ENCODE data around the gene ADARB2. TPM values are rescaled to one million over a fixed set of nuclear protein-coding genes. Genes with fewer than 3 reads are reported as not detected.

ADARB2 gene
- polyA plus RNA-seq, 3 donors, result not detected

GRCh38 chr10:1175956-1176565, 561.3 kb downstream of the ADARB2 start:
- Histone ChIP-seq H3K27me3 (ENCODE audit: control insufficient read depth in 2 of 2, insufficient read depth in 2 of 2, low read length in 2 of 2) (no peaks in the 10 kb centered on the region), H3K4me3 (replicated peaks in 1 of 3; ENCODE audit: low read depth in 2 of 3, low read length in 3 of 3) (no peak overlapping the region), H3K4me2 (replicated peaks; ENCODE audit: extremely low read depth, low read length, poor library complexity, severe bottlenecking) (no peak overlapping the region), H3K27ac (ENCODE audit: low read depth in 1 of 2, low read length in 2 of 2) (no peak overlapping the region), H3K4me1 (ENCODE audit: control insufficient read depth in 1 of 2, insufficient read depth in 2 of 2, low read length in 2 of 2) (no peaks in the 10 kb centered on the region), H3K9ac (ENCODE audit: insufficient read depth, low read length, poor library complexity, severe bottlenecking) (no peak overlapping the region), H3K9me3 (replicated peaks in 1 of 2; ENCODE audit: control insufficient read depth in 1 of 2, insufficient read depth in 1 of 2, low read length in 2 of 2) (no peaks in the 10 kb centered on the region), H3K36me3 (replicated peaks in 1 of 2; ENCODE audit: control insufficient read depth in 1 of 2, insufficient read depth in 2 of 2, low read length in 2 of 2) (no peaks in the 10 kb centered on the region), H3K79me2 (ENCODE audit: insufficient read depth, low read length) (no peaks in the 10 kb centered on the region), H2AFZ (ENCODE audit: insufficient read depth, low read depth, low read length, poor library complexity, severe bottlenecking) (no peak overlapping the region), H4K20me1 (ENCODE audit: insufficient read depth, low read length) (no peaks in the 10 kb centered on the region)
- no peaks in the 10 kb centered on the region for H3K4me1 Mint-ChIP-seq
- intact Hi-C loops (cut with micrococcal nuclease), result no loop called here
- peaks cover 3 to 7% (median 4%) of the 10 kb centered on the region in 3 donors for H3K27me3 Mint-ChIP-seq (ENCODE audit: low read depth in 3 of 3)
- no peaks in the 10 kb centered on the region for H3K9me3 Mint-ChIP-seq
- H3K4me3 Mint-ChIP-seq, result no peak overlapping the region
- DNase-seq, result no peak
- WGBS (ENCODE audit: insufficient coverage), result 91% methylated on average over 17 of the region's 23 CpGs
- no peak overlapping the region for H3K27ac Mint-ChIP-seq
- H3K36me3 Mint-ChIP-seq, result no peaks in the 10 kb centered on the region
- TF ChIP-seq CTCF (IDR thresholded peaks at IDR 0.05), result no peak

GRCh38 chr10:1174022-1174421, 563.3 kb downstream of the ADARB2 start:
- intact Hi-C loops (cut with micrococcal nuclease), result no loop called here
- no peaks in the 10 kb centered on the region for H3K4me1 ChIP-seq (ENCODE audit: control insufficient read depth in 1 of 2, insufficient read depth in 2 of 2, low read length in 2 of 2)
- H3K9me3 ChIP-seq (replicated peaks in 1 of 2; ENCODE audit: control insufficient read depth in 1 of 2, insufficient read depth in 1 of 2, low read length in 2 of 2), result no peaks in the 10 kb centered on the region
- H3K27ac Mint-ChIP-seq, result no peak overlapping the region
- no peak overlapping the region for H3K27ac ChIP-seq (ENCODE audit: low read depth in 1 of 2, low read length in 2 of 2)
- H3K9ac ChIP-seq (ENCODE audit: insufficient read depth, low read length, poor library complexity, severe bottlenecking), result no peak overlapping the region
- H2AFZ ChIP-seq (ENCODE audit: insufficient read depth, low read depth, low read length, poor library complexity, severe bottlenecking), result no peak overlapping the region
- WGBS (ENCODE audit: insufficient coverage), result 85% methylated on average over 3 of the region's 5 CpGs
- TF ChIP-seq CTCF (IDR thresholded peaks at IDR 0.05), result no peak
- H3K36me3 ChIP-seq (replicated peaks in 1 of 2; ENCODE audit: control insufficient read depth in 1 of 2, insufficient read depth in 2 of 2, low read length in 2 of 2), result no peaks in the 10 kb centered on the region
- no peak for DNase-seq
- no peaks in the 10 kb centered on the region for H3K27me3 ChIP-seq (ENCODE audit: control insufficient read depth in 2 of 2, insufficient read depth in 2 of 2, low read length in 2 of 2)
- H3K79me2 ChIP-seq (ENCODE audit: insufficient read depth, low read length), result no peaks in the 10 kb centered on the region
- no peaks in the 10 kb centered on the region for H3K4me1 Mint-ChIP-seq
- H3K4me3 ChIP-seq (replicated peaks in 1 of 3; ENCODE audit: low read depth in 2 of 3, low read length in 3 of 3), result no peak overlapping the region
- no peak overlapping the region for H3K4me3 Mint-ChIP-seq
- peaks cover 3 to 6% (median 3%) of the 10 kb centered on the region in 3 donors for H3K27me3 Mint-ChIP-seq (ENCODE audit: low read depth in 3 of 3)
- no peaks in the 10 kb centered on the region for H4K20me1 ChIP-seq (ENCODE audit: insufficient read depth, low read length)
- H3K4me2 ChIP-seq (replicated peaks; ENCODE audit: extremely low read depth, low read length, poor library complexity, severe bottlenecking), result no peak overlapping the region
- H3K9me3 Mint-ChIP-seq, result no peaks in the 10 kb centered on the region
- no peaks in the 10 kb centered on the region for H3K36me3 Mint-ChIP-seq
